ENCODE measurements around the gene SIRT4. TPM values are rescaled to one million over a fixed set of nuclear protein-coding genes. Genes with fewer than 3 reads are reported as not detected.

The SIRT4 gene
- polyA plus RNA-seq, 3 donors, result 0.30 to 0.72 (median 0.53) TPM

- intact Hi-C loops (cut with micrococcal nuclease), result no loop called here
- Mint-ChIP-seq H3K4me3 (no peak overlapping the region), H3K9me3 (peaks cover 17 to 41% (median 29%) of the 10 kb centered on the region in 7 donors), H3K4me1 (no peaks in the 10 kb centered on the region), H3K27ac (no peak overlapping the region), H3K27me3 (ENCODE audit: low read depth in 3 of 3) (peaks cover 0 to 2% (median 2%) of the 10 kb centered on the region in 3 donors), H3K36me3 (no peaks in the 10 kb centered on the region)
- TF ChIP-seq, protein P1, sequence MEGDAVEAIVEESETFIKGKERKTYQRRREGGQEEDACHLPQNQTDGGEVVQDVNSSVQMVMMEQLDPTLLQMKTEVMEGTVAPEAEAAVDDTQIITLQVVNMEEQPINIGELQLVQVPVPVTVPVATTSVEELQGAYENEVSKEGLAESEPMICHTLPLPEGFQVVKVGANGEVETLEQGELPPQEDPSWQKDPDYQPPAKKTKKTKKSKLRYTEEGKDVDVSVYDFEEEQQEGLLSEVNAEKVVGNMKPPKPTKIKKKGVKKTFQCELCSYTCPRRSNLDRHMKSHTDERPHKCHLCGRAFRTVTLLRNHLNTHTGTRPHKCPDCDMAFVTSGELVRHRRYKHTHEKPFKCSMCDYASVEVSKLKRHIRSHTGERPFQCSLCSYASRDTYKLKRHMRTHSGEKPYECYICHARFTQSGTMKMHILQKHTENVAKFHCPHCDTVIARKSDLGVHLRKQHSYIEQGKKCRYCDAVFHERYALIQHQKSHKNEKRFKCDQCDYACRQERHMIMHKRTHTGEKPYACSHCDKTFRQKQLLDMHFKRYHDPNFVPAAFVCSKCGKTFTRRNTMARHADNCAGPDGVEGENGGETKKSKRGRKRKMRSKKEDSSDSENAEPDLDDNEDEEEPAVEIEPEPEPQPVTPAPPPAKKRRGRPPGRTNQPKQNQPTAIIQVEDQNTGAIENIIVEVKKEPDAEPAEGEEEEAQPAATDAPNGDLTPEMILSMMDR (IDR thresholded peaks at IDR 0.05), result no peak
- Histone ChIP-seq H3K9ac (ENCODE audit: insufficient read depth, low read length, poor library complexity, severe bottlenecking) (no peak overlapping the region), H2AFZ (ENCODE audit: insufficient read depth, low read depth, low read length, poor library complexity, severe bottlenecking) (no peak overlapping the region), H3K27me3 (ENCODE audit: control insufficient read depth in 2 of 2, insufficient read depth in 2 of 2, low read length in 2 of 2) (no peaks in the 10 kb centered on the region), H3K9me3 (replicated peaks in 1 of 2; ENCODE audit: control insufficient read depth in 1 of 2, insufficient read depth in 1 of 2, low read length in 2 of 2) (peaks cover 20 to 25% of the 10 kb centered on the region in 2 donors), H3K36me3 (replicated peaks in 1 of 2; ENCODE audit: control insufficient read depth in 1 of 2, insufficient read depth in 2 of 2, low read length in 2 of 2) (no peaks in the 10 kb centered on the region), H3K4me3 (replicated peaks in 1 of 3; ENCODE audit: low read depth in 2 of 3, low read length in 3 of 3) (no peak overlapping the region), H3K4me1 (ENCODE audit: control insufficient read depth in 1 of 2, insufficient read depth in 2 of 2, low read length in 2 of 2) (no peaks in the 10 kb centered on the region), H3K79me2 (ENCODE audit: insufficient read depth, low read length) (no peaks in the 10 kb centered on the region), H4K20me1 (ENCODE audit: insufficient read depth, low read length) (no peaks in the 10 kb centered on the region), H3K27ac (ENCODE audit: low read depth in 1 of 2, low read length in 2 of 2) (no peak overlapping the region), H3K4me2 (replicated peaks; ENCODE audit: extremely low read depth, low read length, poor library complexity, severe bottlenecking) (no peak overlapping the region)
- DNase-seq, result no peak
- 100% methylated on average over 1 of the region's 2 CpGs for WGBS (ENCODE audit: insufficient coverage)
Measured at GRCh38 chr12:120337730-120338129, 35.6 kb downstream of the SIRT4 start.

DNA sequence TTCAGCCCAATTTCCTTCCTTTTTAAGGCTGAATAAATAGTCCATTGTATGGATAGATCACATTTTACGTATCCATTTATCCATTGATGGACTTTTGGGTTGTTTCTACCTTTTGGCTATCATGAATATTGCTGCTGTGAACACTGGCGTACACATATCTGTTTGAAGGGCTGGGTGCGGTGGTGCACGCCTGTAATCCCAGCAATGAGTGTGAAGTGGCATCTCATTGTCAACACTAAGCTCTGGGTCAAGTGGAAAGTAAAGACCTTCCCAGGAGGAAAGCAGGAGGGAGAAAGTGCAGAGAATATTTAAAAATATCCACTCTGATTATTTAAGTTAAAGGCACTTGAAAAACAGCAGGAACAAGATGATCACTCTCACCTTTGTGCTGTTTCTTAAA lies 37.1 kb downstream of the SIRT4 start:
- intact Hi-C loops (cut with micrococcal nuclease), result no loop called here
- Histone ChIP-seq H3K27me3 (ENCODE audit: control insufficient read depth in 2 of 2, insufficient read depth in 2 of 2, low read length in 2 of 2) (no peaks in the 10 kb centered on the region), H3K4me2 (replicated peaks; ENCODE audit: extremely low read depth, low read length, poor library complexity, severe bottlenecking) (no peak overlapping the region), H3K36me3 (replicated peaks in 1 of 2; ENCODE audit: control insufficient read depth in 1 of 2, insufficient read depth in 2 of 2, low read length in 2 of 2) (no peaks in the 10 kb centered on the region), H3K27ac (ENCODE audit: low read depth in 1 of 2, low read length in 2 of 2) (no peak overlapping the region), H4K20me1 (ENCODE audit: insufficient read depth, low read length) (no peaks in the 10 kb centered on the region), H3K4me1 (ENCODE audit: control insufficient read depth in 1 of 2, insufficient read depth in 2 of 2, low read length in 2 of 2) (no peaks in the 10 kb centered on the region), H3K4me3 (replicated peaks in 1 of 3; ENCODE audit: low read depth in 2 of 3, low read length in 3 of 3) (no peak overlapping the region), H3K9me3 (replicated peaks in 1 of 2; ENCODE audit: control insufficient read depth in 1 of 2, insufficient read depth in 1 of 2, low read length in 2 of 2) (peaks cover 20 to 25% of the 10 kb centered on the region in 2 donors), H3K9ac (ENCODE audit: insufficient read depth, low read length, poor library complexity, severe bottlenecking) (no peak overlapping the region), H2AFZ (ENCODE audit: insufficient read depth, low read depth, low read length, poor library complexity, severe bottlenecking) (no peak overlapping the region), H3K79me2 (ENCODE audit: insufficient read depth, low read length) (no peaks in the 10 kb centered on the region)
- no peak overlapping the region for H3K27ac Mint-ChIP-seq
- peaks cover 17 to 41% (median 29%) of the 10 kb centered on the region in 7 donors for H3K9me3 Mint-ChIP-seq
- H3K27me3 Mint-ChIP-seq (ENCODE audit: low read depth in 3 of 3), result peaks cover 3 to 4% (median 4%) of the 10 kb centered on the region in 3 donors
- H3K4me1 Mint-ChIP-seq, result no peaks in the 10 kb centered on the region
- H3K4me3 Mint-ChIP-seq, result no peak overlapping the region
- H3K36me3 Mint-ChIP-seq, result no peaks in the 10 kb centered on the region
- 100% methylated on average over 1 of the region's 4 CpGs for WGBS (ENCODE audit: insufficient coverage)
- DNase-seq, result no peak
- TF ChIP-seq, protein P1 (IDR thresholded peaks at IDR 0.05), result no peak

All from CD14-positive monocyte (primary cell).